ENCODE results near the gene ZDHHC13. TPM values are rescaled to one million over a fixed set of nuclear protein-coding genes. Genes with fewer than 3 reads are reported as not detected.

ZDHHC13 gene
- polyA plus RNA-seq, 1 of the 3 experiments (the other 2 are of a cell fraction): 8.2 TPM

- Histone ChIP-seq H3K9ac (no peak overlapping the region), H3K4me3 (ENCODE audit: low read depth in 2 of 2, low read length in 1 of 2) (no peak overlapping the region), H3K27me3 (ENCODE audit: insufficient read depth) (no peaks in the 10 kb centered on the region), H3K4me1 (ENCODE audit: control insufficient read depth in 1 of 2, insufficient read depth in 2 of 2, low read depth in 1 of 2, low read length in 1 of 2) (peaks cover 3 to 7% of the 10 kb centered on the region in 2 experiments; a peak in 3 of 4 replicates), H3K9me2 (no peaks in the 10 kb centered on the region), H4K20me1 (ENCODE audit: insufficient read depth) (no peaks in the 10 kb centered on the region), H3K79me2 (ENCODE audit: insufficient read depth) (no peaks in the 10 kb centered on the region), H3K27ac (ENCODE audit: low read depth in 2 of 2, low read length in 1 of 2) (peak overlapping the region in 1 of 2 experiments; percentile 72; a peak in 1 of 4 replicates), H3F3A (replicated peaks; ENCODE audit: insufficient read depth) (no peaks in the 10 kb centered on the region), H2AFZ (ENCODE audit: low read depth) (no peak overlapping the region), H3K9me3 (no peaks in the 10 kb centered on the region), H3K36me3 (replicated peaks in 1 of 2; ENCODE audit: control insufficient read depth in 1 of 2, insufficient read depth in 2 of 2, low read length in 1 of 2) (no peaks in the 10 kb centered on the region), H3K4me2 (no peak overlapping the region)
- TF ChIP-seq EP300 (IDR thresholded peaks at IDR 0.05; ENCODE audit: borderline replicate concordance in 1 of 2, low read depth in 1 of 2, low read length in 1 of 2): peak in 1 of 2 experiments; percentile 32; a peak in 1 of 4 replicates
- TF ChIP-seq FOXJ3 (CRISPR knock-in tag; IDR thresholded peaks at IDR 0.05): no peak
- TF ChIP-seq RXRA (IDR thresholded peaks at IDR 0.05; ENCODE audit: borderline replicate concordance, low read depth): 0 out of 2 replicates have a peak, but pooled peaks have one; percentile 26
- peak; percentile 85 for TF ChIP-seq NFIC (IDR thresholded peaks at IDR 0.05; ENCODE audit: borderline replicate concordance)
- TF ChIP-seq, protein P1, sequence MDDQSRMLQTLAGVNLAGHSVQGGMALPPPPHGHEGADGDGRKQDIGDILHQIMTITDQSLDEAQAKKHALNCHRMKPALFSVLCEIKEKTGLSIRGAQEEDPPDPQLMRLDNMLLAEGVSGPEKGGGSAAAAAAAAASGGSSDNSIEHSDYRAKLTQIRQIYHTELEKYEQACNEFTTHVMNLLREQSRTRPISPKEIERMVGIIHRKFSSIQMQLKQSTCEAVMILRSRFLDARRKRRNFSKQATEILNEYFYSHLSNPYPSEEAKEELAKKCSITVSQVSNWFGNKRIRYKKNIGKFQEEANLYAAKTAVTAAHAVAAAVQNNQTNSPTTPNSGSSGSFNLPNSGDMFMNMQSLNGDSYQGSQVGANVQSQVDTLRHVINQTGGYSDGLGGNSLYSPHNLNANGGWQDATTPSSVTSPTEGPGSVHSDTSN (IDR thresholded peaks at IDR 0.05): peak; percentile 27; the same call in 1 of the 2 replicates
- 0 out of 2 replicates have a peak, but pooled peaks have one; percentile 54 for TF ChIP-seq MAX (IDR thresholded peaks at IDR 0.05; ENCODE audit: low read depth)
- no peak for TF ChIP-seq NRF1 (IDR thresholded peaks at IDR 0.05; ENCODE audit: low read depth, low read length)
- TF ChIP-seq TCF12 (IDR thresholded peaks at IDR 0.05): peak; percentile 76
- no peak for TF ChIP-seq POLR2AphosphoS5 (IDR thresholded peaks at IDR 0.05; ENCODE audit: low read depth, low read length)
- 28% methylated on average over 6 of the region's 6 CpGs for WGBS (ENCODE audit: low lambda C conversion rate)
- POLR2A ChIA-PET: no interaction called here
- CTCF ChIA-PET: interaction anchor here (1.1 to 1.5 kb wide), 3 partner anchors 59 to 353 kb away, joined by 3 to 4 read pairs (median 3); no protein-coding TSS in a partner anchor
- DNase-seq: no peak
These were observed 83.6 kb downstream of the ZDHHC13 start for GRCh38 chr11:19200410-19201201.

GRCh38 chr11:19201737-19202605 lies 85.0 kb downstream of the ZDHHC13 start, which contains the start of gene CSRP3:
TSS of gene CSRP3 (minus strand) at chr11:19201983. CDS start at chr11:19192448, 9,535 bp downstream.
- Histone ChIP-seq H3K9me3 (no peaks in the 10 kb centered on the region), H3K36me3 (replicated peaks in 1 of 2; ENCODE audit: control insufficient read depth in 1 of 2, insufficient read depth in 2 of 2, low read length in 1 of 2) (no peaks in the 10 kb centered on the region), H3K9ac (no peak within 1 kb of the TSS), H2AFZ (ENCODE audit: low read depth) (no peak within 1 kb of the TSS), H3F3A (replicated peaks; ENCODE audit: insufficient read depth) (no peaks in the 10 kb centered on the region), H3K27me3 (ENCODE audit: insufficient read depth) (no peaks in the 10 kb centered on the region), H4K20me1 (ENCODE audit: insufficient read depth) (no peaks in the 10 kb centered on the region), H3K79me2 (ENCODE audit: insufficient read depth) (no peaks in the 10 kb centered on the region), H3K27ac (ENCODE audit: low read depth in 2 of 2, low read length in 1 of 2) (peak within 1 kb of the TSS in 1 of 2 experiments; percentile 22; a peak in 1 of 4 replicates), H3K4me3 (ENCODE audit: low read depth in 2 of 2, low read length in 1 of 2) (no peak within 1 kb of the TSS), H3K9me2 (no peaks in the 10 kb centered on the region), H3K4me1 (ENCODE audit: control insufficient read depth in 1 of 2, insufficient read depth in 2 of 2, low read depth in 1 of 2, low read length in 1 of 2) (peaks cover 3 to 7% of the 10 kb centered on the region in 2 experiments; a peak in 3 of 4 replicates), H3K4me2 (no peak within 1 kb of the TSS)
- no peak for DNase-seq
- CTCF ChIA-PET: interaction anchor here (1.1 to 1.5 kb wide), 3 partner anchors 9 to 352 kb away, joined by 3 to 4 read pairs (median 3); no protein-coding TSS in a partner anchor
- 46% methylated on average over 7 of the region's 7 CpGs for WGBS (ENCODE audit: low lambda C conversion rate)
- POLR2A ChIA-PET: no interaction called here
- TF ChIP-seq MEF2A (IDR thresholded peaks at IDR 0.05; ENCODE audit: borderline replicate concordance, low read depth) (0 out of 2 replicates have a peak, but pooled peaks have one; percentile 26), NRF1 (IDR thresholded peaks at IDR 0.05; ENCODE audit: low read depth, low read length) (no peak)
